HEK293 (cell line): ENCODE measurements around the gene C6orf47.

Experiments
- EGR2 ChIP-seq: fragments of 450-650 bp; formaldehyde crosslinking; IDR thresholded peaks from 2 replicates; pipeline ENCODE4 v1.5.1; 2016; ENCODE audit warnings: low read depth, missing biosample characterization, missing genetic modification characterization
- GLI2 ChIP-seq: fragments of 450-650 bp; formaldehyde crosslinking; IDR thresholded peaks from 2 replicates; pipeline ENCODE4; 2017; ENCODE audit warnings: missing biosample characterization, missing genetic modification characterization, low read depth, borderline replicate concordance
- HOXC10 ChIP-seq: sonication (generic); formaldehyde crosslinking; IDR thresholded peaks from 2 replicates; pipeline ENCODE4 v1.8.1; 2023; ENCODE audit warnings: mild to moderate bottlenecking, missing genetic modification reagents
- IKZF3 ChIP-seq: fragments of 450-650 bp; IDR thresholded peaks from 2 replicates; pipeline ENCODE4 v1.5.0; 2018; ENCODE audit warnings: missing biosample characterization, mild to moderate bottlenecking, missing genetic modification characterization, moderate library complexity
- KLF17 ChIP-seq: fragments of 450-650 bp; formaldehyde crosslinking; IDR thresholded peaks from 2 replicates; pipeline ENCODE4 v1.5.1; 2016; ENCODE audit warnings: missing biosample characterization, missing genetic modification characterization
- PBX3 ChIP-seq: sonication (generic); formaldehyde crosslinking; IDR thresholded peaks from 2 replicates; pipeline ENCODE4 v1.8.1; 2022; ENCODE audit warnings: mild to moderate bottlenecking, moderate library complexity, missing genetic modification reagents
- SETDB1 ChIP-seq: IDR thresholded peaks from one replicate; pipeline ENCODE4 v1.6.1; 2017; ENCODE audit warnings: mild to moderate bottlenecking, low read length, moderate library complexity, mixed read lengths; ENCODE audit not compliant: insufficient read length
- ZFHX2 ChIP-seq: fragments of 450-650 bp; formaldehyde crosslinking; conservative IDR thresholded peaks from 2 replicates; pipeline ENCODE4 v1.5.1; 2016; ENCODE audit warnings: missing biosample characterization, missing genetic modification characterization
- ZFP37 ChIP-seq: fragments of 450-650 bp; formaldehyde crosslinking; IDR thresholded peaks from 2 replicates; pipeline ENCODE4 v1.5.1; 2016; ENCODE audit warnings: missing biosample characterization, missing genetic modification characterization
- ZNF148 ChIP-seq: fragments of 450-650 bp; formaldehyde crosslinking; IDR thresholded peaks from 2 replicates; pipeline ENCODE4 v1.5.0; 2017; ENCODE audit warnings: missing biosample characterization, missing genetic modification characterization, borderline replicate concordance
- ZNF266 ChIP-seq: fragments of 450-650 bp; formaldehyde crosslinking; IDR thresholded peaks from 2 replicates; pipeline ENCODE4 v1.5.1; 2016; ENCODE audit warnings: missing biosample characterization, missing genetic modification characterization, low read depth
- ZNF335 ChIP-seq: fragments of 450-650 bp; formaldehyde crosslinking; conservative IDR thresholded peaks from 2 replicates; pipeline ENCODE4 v1.5.1; 2016; ENCODE audit warnings: missing biosample characterization, missing genetic modification characterization
- ZNF350 ChIP-seq: fragments of 450-650 bp; formaldehyde crosslinking; IDR thresholded peaks from 2 replicates; pipeline ENCODE4 v1.5.0; 2017; ENCODE audit warnings: missing biosample characterization, mild to moderate bottlenecking, missing genetic modification characterization
- ZNF354C ChIP-seq: fragments of 450-650 bp; formaldehyde crosslinking; IDR thresholded peaks from 2 replicates; pipeline ENCODE4 v1.5.1; 2016; ENCODE audit warnings: missing biosample characterization, missing genetic modification characterization, low read depth, borderline replicate concordance
- ZNF37A ChIP-seq: fragments of 450-650 bp; IDR thresholded peaks from 2 replicates; pipeline ENCODE4 v1.5.1; 2018; ENCODE audit warnings: missing biosample characterization, missing genetic modification characterization
- ZNF404 ChIP-seq: fragments of 450-650 bp; formaldehyde crosslinking; IDR thresholded peaks from 2 replicates; pipeline ENCODE4 v1.5.1; 2017; ENCODE audit warnings: missing biosample characterization, missing genetic modification characterization
- ZNF544 ChIP-seq: fragments of 450-650 bp; formaldehyde crosslinking; IDR thresholded peaks from 2 replicates; pipeline ENCODE4 v1.5.0; 2017; ENCODE audit warnings: missing biosample characterization, missing genetic modification characterization
- ZNF548 ChIP-seq: fragments of 450-650 bp; formaldehyde crosslinking; IDR thresholded peaks from 2 replicates; pipeline ENCODE4 v1.5.1; 2016; ENCODE audit warnings: missing biosample characterization, missing genetic modification characterization
- ZNF596 ChIP-seq: fragments of 450-650 bp; IDR thresholded peaks from 2 replicates; pipeline ENCODE4 v1.5.0; 2018; ENCODE audit warnings: missing biosample characterization, mild to moderate bottlenecking, missing genetic modification characterization, moderate library complexity
- ZNF670 ChIP-seq: fragments of 450-650 bp; formaldehyde crosslinking; IDR thresholded peaks from 2 replicates; pipeline ENCODE4 v1.5.1; 2016; ENCODE audit warnings: missing biosample characterization, missing genetic modification characterization, low read depth
- ZNF747 ChIP-seq: fragments of 450-650 bp; formaldehyde crosslinking; IDR thresholded peaks from 2 replicates; pipeline ENCODE4 v1.5.1; 2016; ENCODE audit warnings: missing biosample characterization, missing genetic modification characterization
- ZNF785 ChIP-seq: fragments of 450-650 bp; formaldehyde crosslinking; IDR thresholded peaks from 2 replicates; pipeline ENCODE4 v1.5.1; 2016; ENCODE audit warnings: missing biosample characterization, missing genetic modification characterization
- ZNF792 ChIP-seq: fragments of 450-650 bp; formaldehyde crosslinking; IDR thresholded peaks from 2 replicates; pipeline ENCODE4 v1.5.1; 2016; ENCODE audit warnings: missing biosample characterization, missing genetic modification characterization
- ZNF830 ChIP-seq: fragments of 450-650 bp; IDR thresholded peaks from 2 replicates; pipeline ENCODE4 v1.5.0; 2018; ENCODE audit warnings: missing biosample characterization, missing genetic modification characterization, low read depth, mild to moderate bottlenecking, moderate library complexity
- ZNF843 ChIP-seq: fragments of 450-650 bp; formaldehyde crosslinking; IDR thresholded peaks from 2 replicates; pipeline ENCODE4 v1.5.1; 2016; ENCODE audit warnings: missing biosample characterization, missing genetic modification characterization
- ZSCAN23 ChIP-seq: fragments of 450-650 bp; formaldehyde crosslinking; IDR thresholded peaks from 2 replicates; pipeline ENCODE4 v1.5.1; 2016; ENCODE audit warnings: missing biosample characterization, missing genetic modification characterization
- ZSCAN30 ChIP-seq: fragments of 450-650 bp; IDR thresholded peaks from 2 replicates; pipeline ENCODE4 v1.5.1; 2018; ENCODE audit warnings: missing biosample characterization, mild to moderate bottlenecking, missing genetic modification characterization, moderate library complexity
- TF ChIP-seq, protein P1 (sequence below): fragments of 450-650 bp; formaldehyde crosslinking; IDR thresholded peaks from 2 replicates; pipeline ENCODE4 v1.5.1; 2016; ENCODE audit warnings: missing biosample characterization, missing genetic modification characterization
- TF ChIP-seq, protein P2 (sequence below): fragments of 450-650 bp; formaldehyde crosslinking; IDR thresholded peaks from 2 replicates; pipeline ENCODE4 v1.5.1; 2017; ENCODE audit warnings: missing biosample characterization, missing genetic modification characterization
- TF ChIP-seq, protein P3 (sequence below): fragments of 450-650 bp; formaldehyde crosslinking; IDR thresholded peaks from 2 replicates; pipeline ENCODE4 v1.5.1; 2016; ENCODE audit warnings: missing biosample characterization, missing genetic modification characterization

The C6orf47 gene

GRCh38 chr6:31702819-31703716, 42.5 kb upstream of the C6orf47 start, which contains the start of gene ABHD16A (continued):
- peak; percentile 86; the same call in 1 of the 2 replicates for TF ChIP-seq ZSCAN30 (tag by site-specific recombination)
- TF ChIP-seq ZNF548 (tag by site-specific recombination) = no peak
- TF ChIP-seq ZSCAN23 (tag by site-specific recombination) = no peak; the same call in 1 of the 2 replicates
- TF ChIP-seq, protein P1, sequence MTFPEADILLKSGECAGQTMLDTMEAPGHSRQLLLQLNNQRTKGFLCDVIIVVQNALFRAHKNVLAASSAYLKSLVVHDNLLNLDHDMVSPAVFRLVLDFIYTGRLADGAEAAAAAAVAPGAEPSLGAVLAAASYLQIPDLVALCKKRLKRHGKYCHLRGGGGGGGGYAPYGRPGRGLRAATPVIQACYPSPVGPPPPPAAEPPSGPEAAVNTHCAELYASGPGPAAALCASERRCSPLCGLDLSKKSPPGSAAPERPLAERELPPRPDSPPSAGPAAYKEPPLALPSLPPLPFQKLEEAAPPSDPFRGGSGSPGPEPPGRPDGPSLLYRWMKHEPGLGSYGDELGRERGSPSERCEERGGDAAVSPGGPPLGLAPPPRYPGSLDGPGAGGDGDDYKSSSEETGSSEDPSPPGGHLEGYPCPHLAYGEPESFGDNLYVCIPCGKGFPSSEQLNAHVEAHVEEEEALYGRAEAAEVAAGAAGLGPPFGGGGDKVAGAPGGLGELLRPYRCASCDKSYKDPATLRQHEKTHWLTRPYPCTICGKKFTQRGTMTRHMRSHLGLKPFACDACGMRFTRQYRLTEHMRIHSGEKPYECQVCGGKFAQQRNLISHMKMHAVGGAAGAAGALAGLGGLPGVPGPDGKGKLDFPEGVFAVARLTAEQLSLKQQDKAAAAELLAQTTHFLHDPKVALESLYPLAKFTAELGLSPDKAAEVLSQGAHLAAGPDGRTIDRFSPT = no peak
- no peak for TF ChIP-seq ZNF404 (tag by site-specific recombination)
- TF ChIP-seq ZFP37 = 0 out of 2 replicates have a peak, but pooled peaks have one; percentile 67
- TF ChIP-seq ZNF747 (tag by site-specific recombination) = no peak
- peak; percentile 55; the same call in 1 of the 2 replicates for TF ChIP-seq EGR2 (tag by site-specific recombination)
- TF ChIP-seq ZNF792 = no peak
- TF ChIP-seq KLF17 (tag by site-specific recombination) = peak; percentile 79
- no peak for TF ChIP-seq ZNF350 (tag by site-specific recombination)
- TF ChIP-seq GLI2 (tag by site-specific recombination) = no peak
- no peak for TF ChIP-seq ZNF843 (tag by site-specific recombination)
- TF ChIP-seq ZNF596 (tag by site-specific recombination) = peak; percentile 30; the same call in 1 of the 2 replicates
- TF ChIP-seq SETDB1 = no peak
- no peak for TF ChIP-seq ZNF148 (tag by site-specific recombination)
- TF ChIP-seq IKZF3 = peak; percentile 48; the same call in 1 of the 2 replicates
- no peak for TF ChIP-seq ZNF544 (tag by site-specific recombination)
- TF ChIP-seq ZNF37A (tag by site-specific recombination) = no peak
- TF ChIP-seq ZNF830 = no peak
- TF ChIP-seq, protein P2, sequence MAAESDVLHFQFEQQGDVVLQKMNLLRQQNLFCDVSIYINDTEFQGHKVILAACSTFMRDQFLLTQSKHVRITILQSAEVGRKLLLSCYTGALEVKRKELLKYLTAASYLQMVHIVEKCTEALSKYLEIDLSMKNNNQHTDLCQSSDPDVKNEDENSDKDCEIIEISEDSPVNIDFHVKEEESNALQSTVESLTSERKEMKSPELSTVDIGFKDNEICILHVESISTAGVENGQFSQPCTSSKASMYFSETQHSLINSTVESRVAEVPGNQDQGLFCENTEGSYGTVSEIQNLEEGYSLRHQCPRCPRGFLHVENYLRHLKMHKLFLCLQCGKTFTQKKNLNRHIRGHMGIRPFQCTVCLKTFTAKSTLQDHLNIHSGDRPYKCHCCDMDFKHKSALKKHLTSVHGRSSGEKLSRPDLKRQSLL (tag by site-specific recombination) = no peak
- no peak; the same call in none of the 2 replicates for TF ChIP-seq ZFHX2 (tag by site-specific recombination)
- peak; percentile 88 for TF ChIP-seq ZNF335
- TF ChIP-seq HOXC10 (CRISPR knock-in tag) = no peak
- TF ChIP-seq PBX3 (CRISPR knock-in tag) = no peak
- TF ChIP-seq ZNF354C (tag by site-specific recombination) = no peak
- TF ChIP-seq, protein P3, sequence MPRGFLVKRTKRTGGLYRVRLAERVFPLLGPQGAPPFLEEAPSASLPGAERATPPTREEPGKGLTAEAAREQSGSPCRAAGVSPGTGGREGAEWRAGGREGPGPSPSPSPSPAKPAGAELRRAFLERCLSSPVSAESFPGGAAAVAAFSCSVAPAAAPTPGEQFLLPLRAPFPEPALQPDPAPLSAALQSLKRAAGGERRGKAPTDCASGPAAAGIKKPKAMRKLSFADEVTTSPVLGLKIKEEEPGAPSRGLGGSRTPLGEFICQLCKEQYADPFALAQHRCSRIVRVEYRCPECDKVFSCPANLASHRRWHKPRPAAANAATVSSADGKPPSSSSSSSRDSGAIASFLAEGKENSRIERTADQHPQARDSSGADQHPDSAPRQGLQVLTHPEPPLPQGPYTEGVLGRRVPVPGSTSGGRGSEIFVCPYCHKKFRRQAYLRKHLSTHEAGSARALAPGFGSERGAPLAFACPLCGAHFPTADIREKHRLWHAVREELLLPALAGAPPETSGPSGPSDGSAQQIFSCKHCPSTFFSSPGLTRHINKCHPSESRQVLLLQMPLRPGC (tag by site-specific recombination) = peak; percentile 30; the same call in 1 of the 2 replicates
- no peak for TF ChIP-seq ZNF266 (tag by site-specific recombination)
- no peak for TF ChIP-seq ZNF785
- TF ChIP-seq ZNF670 (tag by site-specific recombination) = no peak
